ENCODE data around the gene TBC1D22A.

TBC1D22A gene

DNA sequence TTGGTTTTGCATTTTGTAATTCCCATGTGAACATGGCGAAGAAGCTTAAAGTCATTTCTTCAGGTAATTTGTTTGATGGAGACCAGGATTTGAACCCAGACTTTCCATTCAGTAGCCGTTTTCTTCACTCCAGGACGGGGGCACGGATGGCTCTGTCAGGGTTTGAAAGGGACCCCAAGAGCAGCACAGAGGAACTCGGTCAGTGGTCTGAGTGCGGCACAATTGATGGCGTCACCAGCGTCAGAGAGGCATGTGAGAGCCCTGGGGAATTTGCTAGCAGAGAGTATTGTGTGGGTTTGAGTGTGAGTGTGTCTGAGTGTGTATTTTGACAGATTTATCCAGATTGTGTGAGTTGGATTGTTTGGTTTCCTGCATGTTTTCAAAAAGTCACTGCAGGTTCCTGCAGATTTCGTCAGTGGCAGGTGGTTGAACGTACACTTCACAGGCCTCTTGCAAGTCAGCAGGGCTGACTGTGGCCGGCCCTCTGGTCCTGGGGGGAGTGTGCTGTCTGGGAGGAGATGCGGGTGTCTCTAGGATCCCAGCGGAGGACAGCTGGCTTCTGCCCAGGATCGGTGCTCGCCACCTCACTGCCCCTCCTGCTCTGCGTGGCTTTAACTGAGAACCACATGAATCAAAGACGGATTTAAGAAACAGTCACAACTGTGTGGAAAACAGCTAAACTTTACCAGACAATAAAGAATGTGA is 199.3 kb downstream of the TBC1D22A start:
- no peak for TF ChIP-seq CTCF (IDR thresholded peaks at IDR 0.05; ENCODE audit: low read length, missing control alignments)
- DNase-seq (ENCODE audit: low read depth): no peak
- H3K4me3 ChIP-seq (replicated peaks; ENCODE audit: low read depth, low read length): no peak overlapping the region

- no peak overlapping the region for H3K4me3 ChIP-seq (replicated peaks; ENCODE audit: low read depth, low read length)
- TF ChIP-seq CTCF (IDR thresholded peaks at IDR 0.05; ENCODE audit: low read length, missing control alignments): no peak
Observed at GRCh38 chr22:46962406-46962805, 200.0 kb downstream of the TBC1D22A start.

DNA sequence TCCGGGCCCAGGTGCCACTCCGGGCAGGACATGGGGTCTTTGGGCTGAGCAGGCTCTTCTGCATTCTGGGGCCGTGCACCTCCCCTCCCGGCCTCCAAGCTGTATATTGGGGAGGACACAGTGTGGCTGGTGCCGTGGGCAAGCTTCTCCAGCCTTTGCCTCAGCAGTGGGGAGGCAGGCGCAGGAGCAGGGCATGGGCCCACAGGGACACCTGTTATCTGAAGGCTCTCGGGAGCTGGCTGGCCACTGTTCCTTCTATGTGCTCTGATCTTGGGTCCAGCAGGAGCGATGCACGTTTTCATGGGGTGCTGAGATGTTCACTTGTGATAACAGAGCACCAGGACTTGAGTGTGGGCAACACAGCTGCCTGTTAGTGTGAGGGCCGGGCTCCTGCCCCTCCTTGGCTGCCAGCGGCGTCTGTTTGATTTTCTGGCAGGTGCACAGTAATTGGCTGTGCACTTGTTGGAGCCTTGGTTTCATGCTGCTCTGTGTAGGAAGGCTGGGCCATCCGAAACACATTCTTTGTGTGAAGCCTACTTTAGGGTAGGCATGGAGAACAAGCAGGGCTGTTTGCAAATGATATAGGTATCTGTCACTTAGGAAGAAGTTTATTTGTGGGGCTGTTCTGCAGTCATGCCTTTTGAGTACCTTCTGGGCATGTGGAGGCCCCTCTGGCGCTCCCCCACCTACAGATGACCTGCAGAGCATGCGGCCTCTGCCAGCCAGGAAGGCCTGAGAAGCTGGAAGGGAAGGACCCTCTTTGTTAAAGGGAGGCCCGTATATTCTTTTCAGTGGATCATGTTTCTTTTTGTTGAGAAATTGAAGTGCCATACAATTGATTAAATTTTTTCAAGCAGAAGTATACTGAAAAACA is 201.5 kb downstream of the TBC1D22A start:
- no peak for TF ChIP-seq CTCF (IDR thresholded peaks at IDR 0.05; ENCODE audit: low read length, missing control alignments)
- DNase-seq (ENCODE audit: low read depth): no peak

More at GRCh38 chr22:46962406-46962805, 200.0 kb downstream of the TBC1D22A start:
- no peak for DNase-seq (ENCODE audit: low read depth)

DNA sequence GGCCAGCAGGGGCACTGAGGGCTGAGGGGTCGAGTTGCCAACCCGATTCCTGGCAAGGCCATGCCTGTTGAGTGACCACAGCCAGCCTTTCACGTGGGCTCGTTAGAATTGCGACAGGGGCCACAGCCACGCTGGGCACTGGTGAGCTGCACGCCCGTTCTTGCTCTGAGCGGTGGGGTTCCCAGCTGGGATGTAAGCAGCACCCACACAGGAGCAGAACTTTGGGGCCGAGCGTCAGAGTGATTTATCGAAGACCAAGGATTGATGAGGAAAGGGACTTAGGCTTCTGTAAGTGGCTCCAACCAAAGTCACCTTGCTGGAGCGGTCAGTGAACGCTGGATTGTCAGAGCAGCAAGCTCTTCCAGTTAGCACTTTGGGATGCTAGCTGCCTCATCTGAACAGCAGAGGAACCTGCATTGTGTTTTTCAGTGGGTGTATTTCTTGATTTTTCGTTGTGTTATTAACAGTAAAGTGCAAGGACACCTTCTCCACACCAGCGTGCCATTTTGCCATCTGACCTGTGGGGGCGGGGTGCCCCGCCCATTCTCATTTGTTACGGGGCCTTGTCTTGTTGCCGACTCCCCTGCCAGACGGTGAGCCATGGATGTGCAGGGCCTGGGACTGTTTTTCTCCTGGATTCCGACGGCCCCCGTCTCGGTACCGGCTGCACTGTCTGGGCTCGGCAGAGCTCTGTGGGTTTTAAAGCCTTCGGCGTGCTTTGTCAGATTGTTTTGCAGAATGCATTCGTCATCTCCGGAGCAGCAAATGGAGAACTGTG is 202.5 kb downstream of the TBC1D22A start:
- no peak for DNase-seq (ENCODE audit: low read depth)
- no peak for TF ChIP-seq CTCF (IDR thresholded peaks at IDR 0.05; ENCODE audit: low read length, missing control alignments)
- H3K4me3 ChIP-seq (replicated peaks; ENCODE audit: low read depth, low read length): no peak overlapping the region

More for the DNA sequence above, 201.5 kb downstream of the TBC1D22A start:
- no peak overlapping the region for H3K4me3 ChIP-seq (replicated peaks; ENCODE audit: low read depth, low read length)

- TF ChIP-seq CTCF (IDR thresholded peaks at IDR 0.05; ENCODE audit: low read length, missing control alignments): no peak
- H3K4me3 ChIP-seq (replicated peaks; ENCODE audit: low read depth, low read length): no peak overlapping the region
- no peak for DNase-seq (ENCODE audit: low read depth)
Observed at GRCh38 chr22:46965555-46966494, 203.4 kb downstream of the TBC1D22A start.

DNA sequence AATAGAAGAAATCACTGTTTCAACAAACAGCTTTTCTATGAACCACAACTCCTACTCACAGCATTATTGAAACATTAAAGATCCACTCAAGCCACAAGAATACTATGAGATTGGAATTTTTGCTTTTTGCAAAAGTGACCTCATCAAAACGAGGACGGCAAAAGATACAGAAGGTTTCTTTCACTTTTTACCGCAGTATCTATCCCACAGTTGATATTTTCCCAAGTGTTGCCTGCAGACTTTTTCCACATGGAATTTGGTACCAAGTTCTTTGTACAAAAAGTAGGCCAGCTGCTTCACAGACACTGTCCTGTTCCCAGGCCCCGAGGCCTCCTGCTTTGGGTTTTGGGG is 204.0 kb downstream of the TBC1D22A start:
- DNase-seq (ENCODE audit: low read depth): no peak
- H3K4me3 ChIP-seq (replicated peaks; ENCODE audit: low read depth, low read length): no peak overlapping the region
- no peak for TF ChIP-seq CTCF (IDR thresholded peaks at IDR 0.05; ENCODE audit: low read length, missing control alignments)
